Neuron (in vitro differentiated cells): Measurements from ENCODE around the gene TMCO6.
"Not testable (repeated sequence)": the region's sequence is repeated elsewhere in the genome, so short reads cannot be mapped to it uniquely, and the experiment has no call there.

ENCODE experiments used
- H2AFZ ChIP-seq: one replicate; pipeline ENCODE4 v1.6.1; 2013; ENCODE audit warnings: low read depth, mild to moderate bottlenecking, inconsistent platforms, low read length, moderate library complexity
- H3K27me3 ChIP-seq: one replicate; pipeline ENCODE4 v1.6.1; 2013; ENCODE audit warnings: low read length; ENCODE audit not compliant: insufficient read depth
- H3K36me3 ChIP-seq: one replicate; pipeline ENCODE4 v1.6.1; 2013; ENCODE audit warnings: low read length; ENCODE audit not compliant: insufficient read depth
- H3K4me1 ChIP-seq: one replicate; pipeline ENCODE4 v1.6.1; 2013; ENCODE audit warnings: low read length; ENCODE audit not compliant: insufficient read depth
- H3K4me3 ChIP-seq: 2 replicates; pipeline ENCODE4 v1.5.1; 2013; ENCODE audit warnings: mild to moderate bottlenecking, low read length, moderate library complexity
- H3K9me3 ChIP-seq: one replicate; pipeline ENCODE4 v1.6.1; 2013; ENCODE audit warnings: low read length

Gene TMCO6

GRCh38 chr5:140639148-140639981 lies at the start of gene TMCO6:
Gene TMCO6 (plus strand): TSS chr5:140639451. CDS start chr5:140639528, 77 bp downstream.
- no peaks in the 10 kb centered on the region for H3K9me3 ChIP-seq
- H3K4me3 ChIP-seq, result peak within 1 kb of the TSS; percentile 53
- H3K36me3 ChIP-seq, result peaks cover 20% of the 10 kb centered on the region
- no peaks in the 10 kb centered on the region for H3K27me3 ChIP-seq
- peaks cover 5% of the 10 kb centered on the region for H3K4me1 ChIP-seq
- peak within 1 kb of the TSS; percentile 11 for H2AFZ ChIP-seq

- H3K9me3 ChIP-seq, result no peaks in the 10 kb centered on the region
- no peaks in the 10 kb centered on the region for H3K36me3 ChIP-seq
- H3K27me3 ChIP-seq, result peaks cover 3% of the 10 kb centered on the region
- no peak overlapping the region for H3K4me3 ChIP-seq
- no peak overlapping the region for H2AFZ ChIP-seq
- no peaks in the 10 kb centered on the region for H3K4me1 ChIP-seq
Measured at GRCh38 chr5:140590861-140591260, 48.4 kb upstream of the TMCO6 start.

DNA sequence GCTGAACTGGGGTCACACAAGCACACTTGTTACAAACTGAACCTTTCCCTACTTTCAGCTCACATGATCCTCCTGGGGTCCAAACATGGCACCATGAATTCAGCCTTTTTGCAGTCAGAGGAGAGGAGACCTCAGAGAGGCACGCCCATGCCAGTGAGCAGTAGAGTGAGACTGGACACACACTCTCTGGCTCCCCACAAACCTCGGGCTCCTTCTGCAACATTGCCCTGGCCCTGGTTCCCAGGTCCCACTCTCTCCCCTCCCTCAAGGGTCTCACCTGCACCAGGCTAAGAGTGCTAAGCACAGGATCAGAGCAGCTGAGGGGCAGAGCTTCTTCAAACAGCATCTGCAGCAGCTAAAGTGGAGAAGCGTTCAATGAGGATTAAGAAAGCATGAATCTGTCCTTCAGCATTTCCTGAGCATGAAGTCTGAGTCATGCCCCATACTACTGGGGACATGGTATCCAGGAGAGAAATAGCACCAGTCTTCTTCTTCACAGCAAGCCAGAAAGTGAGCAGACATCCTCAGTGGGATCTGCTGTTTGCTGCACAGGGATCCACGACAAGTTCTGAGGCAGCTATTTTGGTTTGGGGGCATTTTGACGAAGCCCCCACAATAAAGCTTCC lies 47.4 kb upstream of the TMCO6 start:
- Histone ChIP-seq H2AFZ (no peak overlapping the region), H3K27me3 (peaks cover 9% of the 10 kb centered on the region), H3K4me3 (no peak overlapping the region), H3K36me3 (no peaks in the 10 kb centered on the region), H3K4me1 (no peaks in the 10 kb centered on the region), H3K9me3 (no peaks in the 10 kb centered on the region)

DNA sequence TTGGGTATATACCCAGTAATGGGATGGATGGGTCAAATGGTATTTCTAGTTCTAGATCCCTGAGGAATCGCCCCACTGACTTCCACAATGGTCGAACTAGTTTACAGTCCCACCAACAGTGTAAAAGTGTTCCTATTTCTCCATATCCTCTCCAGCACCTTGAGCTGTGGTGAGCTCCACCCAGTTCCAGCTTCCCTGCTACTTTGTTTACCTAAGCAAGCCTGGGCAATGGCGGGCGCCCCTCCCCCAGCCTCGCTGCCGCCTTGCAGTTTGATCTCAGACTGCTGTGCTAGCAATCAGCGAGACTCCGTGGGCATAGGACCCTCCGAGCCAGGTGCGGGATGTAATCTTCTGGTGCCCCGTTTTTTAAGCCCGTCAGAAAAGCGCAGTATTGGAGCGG lies 46.2 kb upstream of the TMCO6 start:
- not testable (repeated sequence) for H3K4me1 ChIP-seq, H3K9me3 ChIP-seq, H3K36me3 ChIP-seq, H3K27me3 ChIP-seq, H3K4me3 ChIP-seq, H2AFZ ChIP-seq

DNA sequence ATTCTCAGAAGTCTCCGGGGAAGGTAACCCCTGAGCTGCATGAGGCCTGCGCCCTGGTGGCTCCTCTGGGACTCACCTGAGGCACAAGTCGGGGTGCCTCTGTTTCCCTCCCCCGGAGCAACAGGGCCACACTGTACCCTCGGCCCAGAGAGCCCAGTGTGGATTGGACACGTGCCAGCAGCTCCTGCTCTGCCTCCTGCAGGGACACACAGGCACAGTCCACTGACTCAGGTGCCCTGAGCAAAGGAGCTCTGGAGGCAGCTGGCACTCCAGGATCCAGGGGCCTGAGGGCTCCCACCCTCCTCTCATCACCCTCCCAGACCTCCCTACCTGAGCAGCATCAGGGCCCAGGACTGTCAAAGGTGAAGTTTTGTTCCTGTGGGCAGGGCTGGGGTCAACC lies 45.1 kb upstream of the TMCO6 start:
- H3K4me1 ChIP-seq, result no peaks in the 10 kb centered on the region
- no peaks in the 10 kb centered on the region for H3K36me3 ChIP-seq
- no peak overlapping the region for H2AFZ ChIP-seq
- no peaks in the 10 kb centered on the region for H3K9me3 ChIP-seq
- peaks cover 9% of the 10 kb centered on the region for H3K27me3 ChIP-seq
- no peak overlapping the region for H3K4me3 ChIP-seq

DNA sequence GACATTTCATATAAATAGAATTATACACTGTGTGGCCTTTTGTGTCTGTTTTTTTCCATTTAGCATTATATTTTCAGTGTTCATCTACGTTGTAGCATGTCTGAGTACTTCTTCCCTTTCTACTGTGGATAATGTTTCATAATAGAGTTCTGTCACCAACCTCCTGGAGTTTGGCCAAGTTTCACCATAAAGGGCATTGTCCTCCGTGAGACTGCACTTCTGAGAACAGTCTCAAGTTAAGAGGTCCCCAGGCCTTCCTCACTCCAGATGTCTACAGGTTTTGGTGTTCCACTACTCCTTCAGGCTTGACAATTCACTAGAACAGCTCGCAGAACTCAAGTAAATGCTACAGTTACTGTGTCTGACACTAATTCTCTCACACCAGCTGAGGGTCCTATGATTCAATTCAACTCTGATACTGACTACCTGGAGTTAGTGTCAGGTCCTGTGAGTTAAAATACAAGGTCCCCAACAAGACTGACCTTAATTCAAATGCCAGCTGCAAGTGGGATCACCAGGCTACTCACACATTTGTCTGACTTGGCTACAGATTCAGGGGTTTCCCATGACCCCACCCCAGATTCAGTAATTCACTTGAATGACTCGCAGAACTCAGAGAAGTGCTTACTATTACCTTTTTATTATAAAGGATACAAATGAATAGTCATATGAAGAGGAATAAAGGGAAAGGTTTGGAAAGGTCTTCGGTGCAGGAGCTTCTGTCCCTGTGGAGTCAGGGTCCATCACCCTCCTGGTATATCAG lies 43.5 kb upstream of the TMCO6 start:
- Histone ChIP-seq H3K4me3 (no peak overlapping the region), H2AFZ (no peak overlapping the region), H3K27me3 (peaks cover 9% of the 10 kb centered on the region), H3K36me3 (no peaks in the 10 kb centered on the region), H3K4me1 (no peaks in the 10 kb centered on the region), H3K9me3 (no peaks in the 10 kb centered on the region)

GRCh38 chr5:140596321-140596741 lies 42.9 kb upstream of the TMCO6 start:
- Histone ChIP-seq H2AFZ (no peak overlapping the region), H3K4me1 (no peaks in the 10 kb centered on the region), H3K4me3 (no peak overlapping the region), H3K36me3 (no peaks in the 10 kb centered on the region), H3K9me3 (no peaks in the 10 kb centered on the region), H3K27me3 (peaks cover 9% of the 10 kb centered on the region)

DNA sequence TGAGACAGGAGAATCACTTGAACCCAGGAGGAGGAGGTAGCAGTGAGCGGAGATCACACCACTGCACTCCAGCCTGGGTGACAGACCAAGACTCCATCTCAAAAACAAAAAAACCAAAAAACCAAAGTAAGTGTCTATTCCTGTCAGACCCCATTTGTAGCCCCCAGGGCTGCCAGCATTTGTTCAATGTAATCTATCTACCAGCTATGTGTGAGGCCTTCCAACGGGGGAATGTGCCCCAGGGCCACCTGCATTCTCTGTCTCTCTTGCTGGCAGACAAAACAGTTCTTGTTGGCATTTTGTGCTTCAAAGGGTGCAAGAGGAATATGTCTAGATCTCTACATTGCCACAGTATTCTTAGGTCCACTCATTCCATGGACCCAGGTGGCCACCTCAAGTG lies 40.4 kb upstream of the TMCO6 start:
- Histone ChIP-seq H2AFZ (no peak overlapping the region), H3K4me3 (no peak overlapping the region), H3K36me3 (no peaks in the 10 kb centered on the region), H3K4me1 (no peaks in the 10 kb centered on the region), H3K27me3 (peaks cover 9% of the 10 kb centered on the region), H3K9me3 (no peaks in the 10 kb centered on the region)

DNA sequence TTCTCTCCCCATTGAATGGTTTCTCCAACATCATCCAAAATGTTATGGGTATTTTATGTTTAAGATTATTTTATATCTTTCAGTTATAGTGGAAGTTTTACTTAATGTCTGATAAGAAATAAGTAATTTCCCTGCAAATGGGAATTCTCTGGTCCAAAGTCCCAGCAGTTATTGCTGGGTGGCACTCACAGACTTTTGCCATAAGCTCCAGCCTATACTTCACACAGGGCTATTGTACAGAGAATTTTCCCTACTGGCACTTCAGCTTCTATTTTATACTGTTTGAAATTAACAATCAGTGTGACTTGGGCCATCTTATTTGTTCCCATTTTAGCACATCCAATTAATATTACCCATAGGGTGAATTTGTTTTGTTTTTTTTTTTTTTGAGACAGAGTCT lies 39.2 kb upstream of the TMCO6 start:
- Histone ChIP-seq H3K36me3 (no peaks in the 10 kb centered on the region), H3K4me3 (no peak overlapping the region), H3K27me3 (peaks cover 9% of the 10 kb centered on the region), H3K9me3 (no peaks in the 10 kb centered on the region), H2AFZ (no peak overlapping the region), H3K4me1 (no peaks in the 10 kb centered on the region)

DNA sequence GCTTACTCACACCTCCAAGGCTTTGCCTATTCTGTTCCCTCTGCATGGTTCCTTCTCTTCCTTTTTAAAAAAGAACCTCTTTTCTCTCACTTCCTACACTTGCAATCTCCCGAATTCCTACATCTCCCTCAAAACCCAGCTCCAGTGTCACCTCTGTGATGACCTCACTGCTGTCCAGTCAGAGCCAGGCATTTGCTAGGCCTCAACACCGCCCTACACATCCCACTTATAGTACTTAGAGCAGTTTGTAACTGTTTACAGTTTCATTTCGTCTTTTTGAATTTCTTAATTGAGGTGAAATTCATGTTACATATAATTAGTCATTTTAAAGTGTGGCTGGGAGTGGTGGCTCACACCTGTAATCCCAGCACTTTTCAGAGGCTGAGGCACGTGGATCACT lies 37.1 kb upstream of the TMCO6 start:
- H3K36me3 ChIP-seq, result no peaks in the 10 kb centered on the region

DNA sequence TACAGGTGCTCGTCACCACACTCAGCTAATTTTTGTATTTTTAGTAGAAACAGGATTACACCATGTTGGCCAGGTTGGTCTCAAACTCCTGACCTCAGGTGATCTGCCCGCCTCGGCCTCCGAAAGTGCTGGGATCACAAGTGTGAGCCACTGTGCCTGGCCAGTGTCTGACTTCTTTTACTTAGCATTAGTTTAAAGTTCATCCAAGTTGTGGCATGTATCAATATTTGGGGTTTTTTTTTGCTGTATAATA lies 35.9 kb upstream of the TMCO6 start:
- not testable (repeated sequence) for H3K4me1 ChIP-seq

More for the DNA sequence above, 37.1 kb upstream of the TMCO6 start:
- no peak overlapping the region for H2AFZ ChIP-seq
- H3K4me3 ChIP-seq, result no peak overlapping the region
- H3K4me1 ChIP-seq, result no peaks in the 10 kb centered on the region
- H3K9me3 ChIP-seq, result no peaks in the 10 kb centered on the region
- H3K27me3 ChIP-seq, result no peaks in the 10 kb centered on the region

DNA sequence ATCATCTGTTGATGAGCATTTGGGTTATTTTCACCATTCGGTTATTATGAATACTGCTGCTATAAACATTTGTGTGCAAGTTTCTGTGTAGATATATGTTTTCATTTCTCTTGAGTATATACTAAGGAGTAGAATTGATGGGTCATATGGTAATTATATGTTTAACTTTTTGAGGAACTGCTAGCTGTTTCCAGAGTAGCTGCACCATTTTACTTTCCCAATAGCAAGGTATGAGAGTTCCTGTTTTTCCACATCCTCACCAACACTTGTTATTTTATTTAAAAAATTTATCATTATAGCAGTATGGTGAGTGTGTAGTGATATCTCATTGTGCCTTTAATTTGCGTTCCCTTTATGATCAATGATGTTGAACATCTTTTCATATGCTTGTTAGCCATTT lies 35.5 kb upstream of the TMCO6 start:
- no peak overlapping the region for H2AFZ ChIP-seq
- no peaks in the 10 kb centered on the region for H3K36me3 ChIP-seq
- no peaks in the 10 kb centered on the region for H3K4me1 ChIP-seq
- no peaks in the 10 kb centered on the region for H3K9me3 ChIP-seq
- no peak overlapping the region for H3K4me3 ChIP-seq
- no peaks in the 10 kb centered on the region for H3K27me3 ChIP-seq

More for the DNA sequence above, 35.9 kb upstream of the TMCO6 start:
- not testable (repeated sequence) for H3K9me3 ChIP-seq, H3K4me3 ChIP-seq, H3K36me3 ChIP-seq, H2AFZ ChIP-seq, H3K27me3 ChIP-seq

- H3K4me1 ChIP-seq, result peaks cover under 1% of the 10 kb centered on the region
- no peaks in the 10 kb centered on the region for H3K9me3 ChIP-seq
- H2AFZ ChIP-seq, result no peak overlapping the region
- H3K27me3 ChIP-seq, result no peaks in the 10 kb centered on the region
- H3K4me3 ChIP-seq, result no peak overlapping the region
- no peaks in the 10 kb centered on the region for H3K36me3 ChIP-seq
Measured at GRCh38 chr5:140605879-140606278, 33.4 kb upstream of the TMCO6 start.
